Smooth muscle cell (in vitro differentiated cells): Measurements from ENCODE around the gene PIK3CG. TPM values are rescaled to one million over a fixed set of nuclear protein-coding genes. Genes with fewer than 3 reads are reported as not detected.

Experiments used
- DNase-seq: peaks from one replicate; lab custom pipeline; 2025; ENCODE audit not compliant: unreplicated experiment; lab: John Stamatoyannopoulos, UW
- H2AFZ ChIP-seq: fragments of 200-600 bp; sonication (generic); 2 replicates; pipeline ENCODE4 v1.6.0; 2016; ENCODE audit warnings: antibody characterized with exemption, low read depth, mild to moderate bottlenecking
- H3F3A ChIP-seq: fragments of 200-600 bp; sonication (generic); 2 replicates; pipeline ENCODE4 v1.6.0; 2017; ENCODE audit warnings: antibody characterized with exemption, low read depth
- H3K27ac ChIP-seq: fragments of 200-600 bp; sonication (generic); 2 replicates; pipeline ENCODE4 v1.5.1; 2016; ENCODE audit warnings: low read depth, mild to moderate bottlenecking
- H3K27me3 ChIP-seq: fragments of 200-600 bp; sonication (generic); 2 replicates; pipeline ENCODE4 v1.6.1; 2016; ENCODE audit warnings: low read depth, mild to moderate bottlenecking
- H3K36me3 ChIP-seq: fragments of 200-600 bp; sonication (generic); 2 replicates; pipeline ENCODE4 v1.5.1; 2016; ENCODE audit warnings: low read depth
- H3K4me1 ChIP-seq: fragments of 200-600 bp; sonication (generic); 2 replicates; pipeline ENCODE4 v1.5.1; 2016; ENCODE audit warnings: low read depth
- H3K4me2 ChIP-seq: fragments of 200-600 bp; sonication (generic); 2 replicates; pipeline ENCODE4 v1.6.0; 2016; ENCODE audit warnings: mild to moderate bottlenecking
- H3K4me3 ChIP-seq: fragments of 200-600 bp; sonication (generic); 2 replicates; pipeline ENCODE4 v1.5.1; 2016; ENCODE audit warnings: mild to moderate bottlenecking
- H3K79me2 ChIP-seq: fragments of 200-600 bp; sonication (generic); 2 replicates; pipeline ENCODE4 v1.6.0; 2016; ENCODE audit warnings: low read depth, mild to moderate bottlenecking
- H3K9ac ChIP-seq: fragments of 200-600 bp; sonication (generic); 2 replicates; pipeline ENCODE4 v1.6.0; 2016; ENCODE audit warnings: low read depth
- H3K9me3 ChIP-seq: fragments of 200-600 bp; sonication (generic); replicated peaks from 2 replicates; pipeline ENCODE4 v1.5.1; 2016; ENCODE audit warnings: low read depth
- H4K20me1 ChIP-seq: fragments of 200-600 bp; sonication (generic); 2 replicates; pipeline ENCODE4 v1.6.0; 2016; ENCODE audit warnings: low read depth
- CTCF ChIP-seq: fragments of 200-600 bp; sonication (generic); IDR thresholded peaks from 2 replicates; pipeline ENCODE4 v1.5.1; 2017; ENCODE audit warnings: borderline replicate concordance, mild to moderate bottlenecking, antibody characterized with exemption; ENCODE audit not compliant: insufficient read depth, poor library complexity, severe bottlenecking
- WGBS: methylation state at CpG from one replicate; pipeline ENCODE4 v1.1.7; 2016; ENCODE audit warnings: low lambda C conversion rate; 5-methylcytosine and 5-hydroxymethylcytosine counted together
- polyA plus RNA-seq: library from polyadenylated mRNA; unstranded; fragments of >200 nt; fragmentation: Nextera tagmentation; extraction: Ambion mirVana; gene quantifications from 2 replicates; pipeline ENCODE4 v1.2.1, GENCODE V29; 2016
- total RNA-seq: library from RNA; depleted of rRNA; stranded (reverse); fragments of >200 nt; gene quantifications from 2 replicates; pipeline ENCODE4 v1.2.3, GENCODE V29; 2014

Gene PIK3CG
- total and polyA plus RNA-seq, 2 experiments from 2014 or later: not detected

GRCh38 chr7:106878748-106879439, 13.8 kb downstream of the PIK3CG start:
- Histone ChIP-seq H3K79me2 (no peaks in the 10 kb centered on the region), H3K36me3 (no peaks in the 10 kb centered on the region), H3K4me3 (no peak overlapping the region), H2AFZ (peak overlapping the region; percentile 43), H3K9ac (no peak overlapping the region), H3K9me3 (no peaks in the 10 kb centered on the region), H3K4me1 (no peaks in the 10 kb centered on the region), H4K20me1 (no peaks in the 10 kb centered on the region), H3K27ac (no peak overlapping the region), H3F3A (no peaks in the 10 kb centered on the region), H3K4me2 (no peak overlapping the region), H3K27me3 (peaks cover 10% of the 10 kb centered on the region)
- TF ChIP-seq CTCF: no peak
- WGBS: 89% methylated on average over 4 of the region's 4 CpGs
- DNase-seq: no peak

- DNase-seq: no peak
- Histone ChIP-seq H3K9me3 (no peaks in the 10 kb centered on the region), H3K4me1 (no peaks in the 10 kb centered on the region), H3K36me3 (no peaks in the 10 kb centered on the region), H4K20me1 (no peaks in the 10 kb centered on the region), H3K27me3 (peaks cover 3% of the 10 kb centered on the region), H3K4me3 (no peak overlapping the region), H3K4me2 (no peak overlapping the region), H3K79me2 (no peaks in the 10 kb centered on the region), H3K27ac (no peak overlapping the region), H3F3A (no peaks in the 10 kb centered on the region), H3K9ac (no peak overlapping the region), H2AFZ (no peak overlapping the region)
- WGBS: 81% methylated on average over 3 of the region's 3 CpGs
- TF ChIP-seq CTCF: no peak
Observed at GRCh38 chr7:106881984-106882383, 16.9 kb downstream of the PIK3CG start.

GRCh38 chr7:106883456-106884026, 18.5 kb downstream of the PIK3CG start:
- no peak overlapping the region for H2AFZ ChIP-seq
- H3K9me3 ChIP-seq: no peaks in the 10 kb centered on the region
- no peaks in the 10 kb centered on the region for H3K79me2 ChIP-seq
- H3K9ac ChIP-seq: no peak overlapping the region
- H3F3A ChIP-seq: no peaks in the 10 kb centered on the region
- no peaks in the 10 kb centered on the region for H3K4me1 ChIP-seq
- no peak overlapping the region for H3K27ac ChIP-seq
- H3K36me3 ChIP-seq: no peaks in the 10 kb centered on the region
- no peak for TF ChIP-seq CTCF
- 78% methylated on average over 2 of the region's 2 CpGs for WGBS
- no peaks in the 10 kb centered on the region for H4K20me1 ChIP-seq
- H3K27me3 ChIP-seq: peaks cover 3% of the 10 kb centered on the region
- H3K4me2 ChIP-seq: no peak overlapping the region
- H3K4me3 ChIP-seq: no peak overlapping the region
- DNase-seq: no peak

DNA sequence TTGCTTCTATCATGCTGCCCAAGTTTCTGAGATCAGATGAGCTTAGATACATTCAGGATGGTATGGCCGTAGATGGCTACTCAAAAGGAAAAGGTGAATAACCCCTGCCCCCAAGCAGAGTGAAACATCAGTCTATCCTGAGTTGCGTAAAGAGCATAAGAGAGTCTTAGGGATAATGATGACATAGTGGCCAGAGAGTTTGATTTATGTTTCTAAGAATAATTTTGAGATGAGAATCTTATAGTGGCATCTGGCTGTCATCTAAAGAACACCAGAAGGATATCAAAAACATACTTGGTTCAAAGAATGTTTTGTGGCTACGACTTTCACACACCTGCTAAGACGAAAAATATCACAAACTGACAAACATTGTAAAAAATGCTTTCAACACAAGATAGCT, 20.6 kb downstream of the PIK3CG start:
- WGBS: 92% methylated on average over 4 of the region's 4 CpGs

More for the DNA sequence above, 20.6 kb downstream of the PIK3CG start:
- Histone ChIP-seq H3F3A (no peaks in the 10 kb centered on the region), H3K9ac (no peak overlapping the region), H3K9me3 (no peaks in the 10 kb centered on the region), H3K79me2 (no peaks in the 10 kb centered on the region), H2AFZ (no peak overlapping the region), H3K4me2 (no peak overlapping the region), H3K36me3 (no peaks in the 10 kb centered on the region), H3K27ac (no peak overlapping the region), H3K4me3 (no peak overlapping the region), H3K4me1 (no peaks in the 10 kb centered on the region), H4K20me1 (no peaks in the 10 kb centered on the region), H3K27me3 (peaks cover 3% of the 10 kb centered on the region)
- TF ChIP-seq CTCF: no peak
- DNase-seq: no peak
